GM18511 (cell line): Measurements from ENCODE around the gene SLC7A1.

Experiments used
- ATAC-seq: cut with Tn5 transposase; IDR thresholded peaks from one replicate; pipeline ENCODE4 v1.9.1; 2021; ENCODE audit warnings: mild to moderate bottlenecking, moderate library complexity; ENCODE audit not compliant: unreplicated experiment

The SLC7A1 gene

DNA sequence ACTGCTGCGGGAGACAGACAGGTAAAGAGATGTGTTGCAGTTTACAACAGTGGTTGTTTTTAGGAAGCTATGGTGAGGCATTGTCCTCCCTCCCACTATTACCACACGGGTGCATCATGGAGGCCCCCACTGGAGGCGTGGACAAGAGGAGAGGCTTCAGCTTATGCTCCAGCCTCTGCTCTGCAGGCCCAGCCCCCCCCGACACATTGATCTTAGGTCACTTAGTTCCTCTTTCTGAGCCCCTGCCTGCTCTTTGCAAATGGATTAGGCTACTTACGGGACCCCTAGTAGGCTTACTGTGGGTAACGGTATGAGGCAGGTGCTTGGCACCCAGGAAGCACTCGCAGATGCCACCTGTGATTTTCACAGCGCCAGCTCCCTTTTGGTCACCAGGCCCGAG is 123.9 kb downstream of the SLC7A1 start:
- no peak for ATAC-seq

DNA sequence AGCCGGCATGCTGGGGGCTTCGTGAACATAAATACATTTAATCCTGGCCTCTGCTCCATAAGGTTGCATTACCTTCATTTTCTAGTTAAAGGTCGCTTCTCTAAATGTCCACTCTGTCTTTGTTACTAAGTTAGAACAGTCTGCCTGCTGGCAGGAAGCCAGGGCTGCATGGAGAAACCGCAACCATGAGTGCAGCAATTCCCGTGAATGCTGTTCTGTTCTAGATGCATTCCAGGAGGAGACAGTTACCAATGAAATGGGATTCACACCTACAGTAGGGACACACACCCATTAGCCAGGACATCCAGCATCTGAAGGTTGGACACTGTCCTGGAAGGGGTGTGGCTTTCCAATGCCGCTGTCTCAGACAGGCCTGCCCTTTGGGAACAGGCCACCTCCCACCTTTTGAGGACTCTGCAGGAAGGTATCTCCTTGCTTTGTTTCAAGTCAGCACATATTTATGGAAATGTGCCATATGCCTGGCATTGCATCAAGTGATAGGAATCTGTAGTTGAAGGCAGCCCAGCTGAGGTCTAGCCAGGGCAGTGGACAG is 129.7 kb downstream of the SLC7A1 start:
- ATAC-seq = no peak

DNA sequence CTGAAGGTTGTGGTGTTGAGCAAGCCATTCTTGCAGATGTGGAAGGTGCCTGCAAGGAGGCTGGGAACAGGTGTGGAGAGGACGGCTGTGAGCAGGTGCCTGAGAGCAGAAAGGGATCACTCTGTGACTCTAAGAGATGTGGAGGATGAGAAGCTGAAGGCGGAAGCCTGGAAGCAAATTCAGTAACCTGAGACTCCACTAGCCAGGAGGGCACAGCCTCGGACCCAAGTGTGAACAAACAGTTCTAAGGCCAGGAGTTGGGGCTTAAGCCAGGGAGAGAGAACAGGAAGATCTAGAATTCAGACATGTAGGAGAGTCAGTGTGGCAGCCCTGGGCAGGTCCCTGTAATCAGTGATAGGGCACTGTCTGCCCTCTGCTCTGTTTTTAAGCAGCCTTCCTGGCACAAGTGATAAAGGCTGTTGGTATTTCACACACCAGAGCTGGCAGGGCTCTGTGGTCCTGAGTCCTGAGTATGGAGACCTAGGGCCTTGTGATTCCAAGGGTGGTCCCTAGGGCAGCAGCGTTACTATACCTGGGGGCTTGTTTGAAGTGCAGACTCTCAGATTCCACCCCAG is 131.3 kb downstream of the SLC7A1 start:
- no peak for ATAC-seq

DNA sequence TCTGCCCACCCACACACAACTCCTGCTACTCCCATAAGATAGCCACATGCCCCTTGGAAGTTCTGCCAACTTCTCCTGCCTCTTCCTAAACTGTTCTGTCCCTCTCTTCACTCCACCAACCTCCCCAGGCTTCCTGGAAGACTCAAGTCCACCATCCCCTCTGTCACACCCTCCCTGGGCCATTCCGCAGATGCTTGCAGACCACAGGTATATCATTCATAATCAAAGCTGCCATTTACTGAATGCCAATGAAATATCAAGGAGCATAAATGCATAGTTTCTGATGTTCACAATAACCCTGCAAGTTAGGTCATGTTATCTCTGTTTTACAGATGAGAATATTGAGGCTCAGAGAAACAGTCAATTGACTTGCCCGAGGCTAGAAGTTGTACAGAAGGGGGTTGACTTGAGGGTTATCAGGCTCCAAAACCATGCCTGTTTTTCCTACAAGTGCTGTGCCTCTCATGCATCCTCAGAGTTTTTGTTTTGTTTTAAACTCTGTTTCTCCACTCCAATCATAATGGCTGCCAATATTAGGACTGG is 135.6 kb downstream of the SLC7A1 start:
- no peak for ATAC-seq
